GM18511 (cell line): ENCODE data around the gene GRIA1.

Source experiments
- ATAC-seq: cut with Tn5 transposase; IDR thresholded peaks from one replicate; pipeline ENCODE4 v1.9.1; 2021; ENCODE audit warnings: mild to moderate bottlenecking, moderate library complexity; ENCODE audit not compliant: unreplicated experiment

The GRIA1 gene

DNA sequence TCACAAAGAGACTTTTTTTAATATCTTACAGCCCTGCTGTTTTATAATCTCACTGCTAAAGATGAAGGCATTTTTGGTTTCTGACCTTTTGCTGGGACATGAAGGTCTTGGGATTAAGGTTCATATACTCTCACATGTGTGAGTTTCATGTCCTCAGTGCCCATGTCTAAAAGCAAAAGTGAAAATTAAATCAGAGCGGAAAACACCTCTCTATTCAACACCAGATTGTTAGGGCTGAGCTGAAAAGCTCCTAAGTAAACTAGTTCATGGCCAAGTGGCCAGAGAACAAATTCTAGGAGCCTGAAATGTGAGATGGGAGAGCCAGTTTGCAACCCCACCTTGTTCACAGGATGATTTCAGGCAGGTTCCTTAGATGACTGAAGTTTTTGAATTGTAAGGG, 110.9 kb downstream of the GRIA1 start:
- ATAC-seq: peak; percentile 86

DNA sequence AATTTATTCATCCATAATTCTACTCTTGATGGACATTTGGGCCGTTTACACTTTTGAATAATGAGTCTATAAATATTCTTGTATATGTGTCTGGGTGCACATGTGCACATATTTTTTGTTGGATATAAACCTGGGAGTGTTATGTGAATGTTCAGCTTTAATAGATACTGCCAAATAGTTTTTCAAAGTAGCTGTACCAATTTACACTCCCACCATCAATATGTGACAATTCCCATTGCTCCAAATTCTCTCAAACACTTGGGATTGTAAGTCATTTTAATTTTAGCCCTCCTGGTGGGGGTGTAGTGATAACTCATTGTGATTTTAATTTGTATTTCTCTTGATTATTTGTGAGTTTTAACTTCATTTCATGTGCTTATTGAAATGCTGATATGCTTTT, 114.9 kb downstream of the GRIA1 start:
- no peak for ATAC-seq

DNA sequence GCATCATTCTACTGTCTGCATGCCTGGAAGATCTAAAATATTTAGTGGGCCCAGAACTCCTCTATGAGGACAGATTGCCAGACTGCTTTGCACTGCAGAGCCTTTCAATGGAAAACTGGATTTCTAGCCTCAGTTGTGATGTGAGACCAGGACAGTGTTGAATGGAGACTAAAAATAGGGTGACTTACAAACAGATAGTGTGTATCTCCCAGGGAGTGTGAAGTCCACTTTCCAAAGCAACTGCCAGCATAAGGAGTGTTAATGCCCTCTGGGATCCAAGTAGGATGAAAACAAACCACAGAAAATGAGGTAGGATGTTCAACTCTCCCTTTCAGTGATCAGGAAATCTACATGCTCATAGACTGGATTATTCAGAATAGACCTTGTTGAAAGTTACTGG, 119.5 kb downstream of the GRIA1 start:
- no peak for ATAC-seq

DNA sequence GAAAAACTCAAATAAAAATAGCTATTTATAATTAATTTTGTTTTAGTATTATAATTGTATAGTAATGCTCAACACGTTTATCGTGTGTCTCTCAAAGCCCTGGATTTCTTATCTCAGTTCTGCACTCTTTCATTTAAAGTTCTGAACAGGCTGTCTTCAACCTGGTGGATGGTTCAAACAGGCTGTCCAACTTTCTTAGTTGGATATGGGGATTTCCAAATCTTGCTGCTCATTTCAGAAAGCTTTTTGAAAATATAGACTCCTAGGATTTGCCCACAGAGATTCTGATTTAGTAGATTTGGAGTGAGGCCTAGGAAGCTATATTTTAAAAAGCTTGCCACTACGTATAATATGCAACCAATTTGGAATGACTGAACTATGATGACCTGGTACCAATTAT, 120.3 kb downstream of the GRIA1 start:
- ATAC-seq: no peak

DNA sequence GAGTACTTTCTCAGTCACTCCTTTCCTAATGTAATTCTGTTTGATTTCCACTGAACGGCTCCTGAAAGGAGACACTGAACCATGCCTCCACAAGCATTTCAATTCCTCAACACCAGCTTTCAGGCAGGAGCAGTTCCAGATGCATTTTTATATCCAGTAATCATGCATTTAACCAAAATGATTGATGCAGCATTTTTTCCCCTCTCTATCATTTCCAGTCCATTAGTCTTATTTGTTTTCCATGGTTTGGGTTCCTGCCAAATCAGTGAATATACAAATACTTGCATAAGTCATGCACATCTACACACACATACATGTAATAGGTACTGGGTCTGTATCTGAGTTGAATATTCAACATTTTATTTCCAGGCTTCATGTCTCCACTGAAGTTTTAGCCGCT, 122.7 kb downstream of the GRIA1 start:
- no peak for ATAC-seq

DNA sequence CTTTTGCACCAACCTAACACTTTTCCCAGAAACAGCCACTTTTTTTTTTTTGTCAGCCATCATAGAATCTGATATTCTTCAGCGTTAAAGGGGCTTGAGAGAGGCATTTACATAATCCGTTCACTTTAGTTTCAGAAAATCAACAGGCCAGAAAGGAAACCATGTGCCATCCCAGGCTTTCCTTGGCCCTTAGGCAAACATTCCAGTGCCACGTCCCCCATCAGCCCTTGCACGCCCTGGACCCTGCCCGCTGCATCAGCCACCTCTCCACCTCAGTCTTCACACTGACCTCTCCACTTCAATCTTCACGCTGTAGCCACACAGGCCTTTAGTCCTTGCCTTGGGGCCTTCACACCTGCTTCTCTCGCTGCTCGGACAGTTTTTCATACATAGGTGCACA, 123.2 kb downstream of the GRIA1 start:
- ATAC-seq: no peak

DNA sequence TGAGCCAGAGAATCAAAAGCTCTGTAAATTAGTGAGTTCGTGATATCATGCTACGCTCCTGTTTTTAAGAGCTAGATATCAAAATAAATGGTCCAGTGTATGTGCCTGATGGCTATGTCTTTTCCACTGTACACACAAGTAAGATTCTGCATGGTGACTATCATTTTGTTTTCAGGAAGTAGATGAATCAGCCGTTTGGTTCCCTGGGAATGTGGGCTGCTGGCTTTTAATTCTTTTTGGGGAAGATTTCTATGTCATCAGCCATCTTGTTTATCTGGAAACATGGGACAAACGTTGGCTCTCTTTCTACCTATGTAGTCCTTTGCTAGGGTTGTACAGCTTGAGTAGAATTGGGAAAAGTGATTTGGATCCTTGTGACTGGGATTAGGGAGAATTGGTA, 126.7 kb downstream of the GRIA1 start:
- ATAC-seq: no peak

DNA sequence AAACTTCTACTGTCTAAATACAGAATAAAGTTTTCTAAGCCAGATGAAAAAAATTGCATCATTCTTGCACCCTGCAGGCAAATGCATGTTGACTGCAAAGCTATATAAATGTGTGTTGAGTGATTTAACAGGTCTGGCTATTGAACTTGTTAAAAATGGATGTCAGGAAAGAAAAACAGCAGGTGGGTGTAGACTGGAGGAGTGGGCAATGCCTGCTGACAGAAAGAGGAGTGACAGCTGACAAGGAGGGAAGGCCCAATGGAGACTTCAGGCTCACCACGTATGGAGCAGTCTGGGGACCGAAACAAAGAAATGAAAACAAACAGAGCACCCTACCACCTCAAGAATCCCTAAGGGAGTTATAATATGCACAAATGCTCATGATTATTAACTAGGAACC, 127.8 kb downstream of the GRIA1 start:
- ATAC-seq: no peak

DNA sequence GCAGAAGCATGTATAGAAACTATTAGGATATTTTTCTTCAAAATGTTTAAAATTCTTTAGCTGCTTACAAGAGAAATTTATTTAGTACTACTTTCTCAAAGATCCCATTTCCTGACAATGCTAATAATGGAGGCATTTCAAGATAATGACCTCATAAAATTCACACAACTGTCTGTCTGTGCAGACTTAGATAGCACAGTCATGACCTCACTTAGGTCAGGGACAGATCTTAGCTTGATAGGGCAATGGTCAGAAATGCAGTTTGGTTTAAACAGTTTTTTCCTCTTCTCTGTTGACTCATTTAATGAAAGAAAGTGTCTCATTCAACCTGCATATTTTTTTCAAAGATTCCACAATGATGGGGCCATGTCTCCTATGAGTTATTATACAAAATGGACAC, 128.4 kb downstream of the GRIA1 start:
- no peak for ATAC-seq

DNA sequence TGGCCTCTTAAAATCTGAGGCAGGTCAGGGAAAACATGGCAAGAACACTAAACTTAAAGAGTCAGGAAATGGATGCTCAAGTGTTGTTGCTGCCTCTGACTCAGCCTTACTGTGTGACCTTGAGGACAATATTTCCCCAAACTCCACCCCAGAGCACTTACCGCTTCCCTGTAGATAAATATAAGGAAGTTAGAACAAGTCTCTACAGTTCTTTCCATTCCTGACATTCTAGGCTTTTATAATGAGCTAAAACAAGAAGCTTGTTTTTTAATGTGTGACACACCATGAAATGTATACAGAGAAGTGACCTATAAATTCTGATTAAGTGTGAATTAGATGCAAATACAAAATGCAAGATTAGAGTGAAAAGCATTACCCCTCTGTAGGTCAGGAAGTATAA, 129.3 kb downstream of the GRIA1 start:
- ATAC-seq: no peak

DNA sequence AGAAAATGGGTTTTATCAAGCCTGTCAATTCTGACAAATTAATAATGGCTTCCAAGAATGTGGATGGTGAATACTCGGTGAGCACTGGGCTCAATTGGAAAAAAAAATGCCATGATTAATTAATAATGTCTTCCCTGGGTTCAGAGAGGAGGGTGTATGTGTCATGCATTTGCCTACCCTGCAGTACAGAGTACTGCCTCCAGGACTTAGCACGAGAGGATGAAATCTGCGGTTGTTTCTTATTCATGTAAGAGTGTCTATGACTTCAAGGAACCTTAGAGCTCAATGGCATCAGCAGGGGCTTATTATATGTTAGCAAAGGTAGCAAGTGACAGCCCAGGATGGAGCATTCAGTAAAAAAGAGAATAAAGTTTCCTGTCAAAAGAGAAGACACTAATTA, 132.7 kb downstream of the GRIA1 start:
- no peak for ATAC-seq

DNA sequence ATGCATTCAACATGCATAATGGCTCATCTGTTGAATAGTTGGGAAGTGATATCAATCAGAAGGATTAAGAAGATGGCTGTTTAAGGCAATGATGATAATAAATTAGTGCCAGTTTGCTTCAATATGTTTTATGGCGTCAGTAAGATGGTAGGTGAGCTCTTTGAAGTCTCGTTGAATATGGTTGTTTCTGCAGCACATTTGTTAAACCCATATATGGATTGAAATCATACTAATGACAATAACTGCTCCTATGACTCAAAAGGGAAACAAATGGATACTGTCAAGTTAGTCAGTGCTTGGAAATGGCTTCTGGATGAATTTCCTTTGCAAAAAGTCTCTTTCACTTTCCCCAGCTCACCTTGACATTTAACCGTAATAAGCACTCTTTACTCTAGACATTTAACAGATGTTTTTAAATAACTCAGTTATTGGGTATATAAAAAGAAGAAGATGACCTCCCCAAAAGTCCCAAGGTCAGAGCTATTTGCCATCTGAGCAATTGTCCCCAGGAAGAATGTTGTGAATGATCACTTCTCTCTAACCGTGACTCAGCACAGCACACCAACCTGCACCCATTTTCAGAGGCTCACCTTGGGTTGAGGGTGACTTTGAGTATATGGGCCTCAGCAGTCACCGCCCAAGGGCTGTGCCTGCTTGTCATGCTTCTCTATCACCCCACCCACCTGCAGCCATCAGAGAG, 133.4 kb downstream of the GRIA1 start:
- ATAC-seq: no peak

DNA sequence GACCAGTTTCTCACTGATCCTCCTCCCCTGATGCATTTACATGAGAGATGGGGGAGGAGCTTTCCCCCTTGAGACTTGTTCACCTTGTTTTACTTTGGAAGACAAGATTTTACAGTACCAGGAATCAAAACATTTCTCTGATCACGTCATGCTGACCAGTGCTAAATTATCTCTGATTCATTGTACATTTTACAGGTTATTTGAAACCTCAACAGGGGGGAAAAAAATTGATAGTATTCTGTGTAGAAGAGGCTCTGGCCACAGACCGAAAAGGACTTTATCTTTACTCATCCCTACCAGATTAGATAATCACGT, 133.9 kb downstream of the GRIA1 start:
- no peak for ATAC-seq

DNA sequence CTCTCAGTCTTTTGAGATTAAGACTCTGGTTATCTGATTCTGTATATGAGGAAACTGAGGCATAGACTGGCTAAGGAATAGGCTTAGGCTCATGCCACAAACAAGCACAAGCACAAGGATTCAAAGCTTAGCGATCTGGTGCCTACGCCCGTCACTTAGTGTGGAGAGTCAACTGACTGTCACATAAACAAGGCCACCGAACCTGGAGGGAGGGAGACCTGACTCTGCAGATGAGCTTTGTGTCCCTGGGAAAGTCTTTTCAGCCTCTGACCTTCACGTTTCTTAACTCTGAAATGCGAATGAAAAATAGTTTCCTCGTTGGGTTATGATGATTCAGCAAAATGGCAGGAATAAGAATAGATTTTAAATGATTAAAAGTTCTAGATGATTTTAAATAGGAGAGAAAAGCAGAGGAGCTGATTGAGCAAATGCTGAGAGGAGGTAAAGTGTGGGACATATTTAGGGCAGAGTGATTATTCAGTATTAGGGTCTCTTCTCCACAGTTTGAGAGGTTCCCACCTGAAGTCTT, 135.4 kb downstream of the GRIA1 start:
- no peak for ATAC-seq

DNA sequence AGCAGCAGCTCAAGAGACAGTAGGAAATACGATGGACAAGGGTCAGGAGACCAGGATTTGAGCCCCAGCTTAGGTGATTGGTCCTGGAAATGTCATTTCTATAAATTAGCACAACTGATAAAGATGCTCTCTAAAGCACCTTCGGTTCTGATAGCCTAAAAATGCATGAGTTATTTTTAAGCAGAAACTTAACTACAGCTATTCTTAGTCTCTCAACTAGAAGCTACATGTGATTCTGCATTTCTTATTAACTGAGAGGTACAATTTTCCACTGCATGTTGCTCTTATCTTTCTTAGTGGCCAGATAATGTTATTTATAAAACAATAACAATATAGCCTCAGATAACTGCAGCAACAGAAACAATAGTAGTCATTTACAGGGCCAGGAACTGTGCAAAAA, 136.4 kb downstream of the GRIA1 start:
- ATAC-seq: peak; percentile 36

DNA sequence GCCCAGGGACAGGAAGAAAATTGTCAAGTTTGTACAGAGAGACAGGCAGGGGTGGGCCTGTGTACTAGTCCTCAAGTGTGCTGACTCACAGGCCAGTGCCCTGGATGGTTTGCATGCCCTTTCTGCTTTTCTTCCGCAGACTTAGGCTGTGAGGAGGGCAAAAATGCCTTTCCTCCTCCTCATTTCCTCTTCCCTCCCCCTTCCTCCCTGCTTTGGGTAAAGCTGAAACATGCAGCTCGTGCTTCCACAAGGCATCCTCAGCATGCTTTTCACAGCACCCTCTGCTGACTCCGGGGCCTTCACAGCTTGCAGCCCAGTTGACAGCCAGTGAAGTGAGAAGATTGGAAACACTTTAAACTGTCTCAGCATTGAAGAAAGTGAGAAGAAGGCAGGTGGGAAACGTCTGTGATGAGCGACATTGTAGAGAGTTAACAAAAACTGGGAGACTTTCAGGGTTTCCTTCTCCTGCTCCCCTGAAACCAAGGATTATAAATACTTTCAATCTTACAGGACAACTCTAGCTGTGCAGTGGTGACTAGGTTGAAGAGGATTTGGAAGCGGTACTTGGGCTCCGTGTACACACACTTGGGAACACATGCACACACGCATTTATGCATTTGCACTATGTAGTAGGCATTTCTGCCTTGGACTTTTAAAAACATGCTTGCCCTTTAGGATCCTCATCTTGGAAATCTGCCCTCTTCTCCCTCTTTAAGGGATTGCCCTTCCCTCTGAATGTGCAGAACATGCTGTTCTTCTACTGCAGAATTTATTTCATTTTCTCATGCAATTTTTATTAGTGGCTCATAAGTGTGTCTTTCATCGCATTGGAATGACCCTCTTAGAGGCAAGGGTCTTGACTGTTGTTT, 138.8 kb downstream of the GRIA1 start:
- ATAC-seq: no peak

DNA sequence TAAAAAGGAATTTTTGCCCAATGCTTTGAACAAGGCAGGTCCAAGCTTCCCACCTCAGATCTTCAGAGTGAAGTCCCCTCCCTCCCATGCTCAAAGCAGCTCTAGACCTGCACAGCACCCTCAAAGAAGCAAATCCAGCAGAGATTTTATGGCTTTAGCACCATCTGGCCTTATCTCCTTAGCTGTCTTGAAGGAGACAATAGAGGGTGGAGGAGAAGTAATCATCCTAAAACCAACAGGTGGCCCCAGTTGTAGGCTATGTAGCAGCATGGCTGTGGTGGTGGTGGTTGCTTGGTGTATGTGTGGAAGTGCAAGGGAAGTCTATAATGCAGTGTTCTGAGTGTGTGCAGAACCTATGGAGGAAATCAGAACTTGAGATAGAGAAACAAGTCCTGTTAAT, 140.1 kb downstream of the GRIA1 start:
- no peak for ATAC-seq

DNA sequence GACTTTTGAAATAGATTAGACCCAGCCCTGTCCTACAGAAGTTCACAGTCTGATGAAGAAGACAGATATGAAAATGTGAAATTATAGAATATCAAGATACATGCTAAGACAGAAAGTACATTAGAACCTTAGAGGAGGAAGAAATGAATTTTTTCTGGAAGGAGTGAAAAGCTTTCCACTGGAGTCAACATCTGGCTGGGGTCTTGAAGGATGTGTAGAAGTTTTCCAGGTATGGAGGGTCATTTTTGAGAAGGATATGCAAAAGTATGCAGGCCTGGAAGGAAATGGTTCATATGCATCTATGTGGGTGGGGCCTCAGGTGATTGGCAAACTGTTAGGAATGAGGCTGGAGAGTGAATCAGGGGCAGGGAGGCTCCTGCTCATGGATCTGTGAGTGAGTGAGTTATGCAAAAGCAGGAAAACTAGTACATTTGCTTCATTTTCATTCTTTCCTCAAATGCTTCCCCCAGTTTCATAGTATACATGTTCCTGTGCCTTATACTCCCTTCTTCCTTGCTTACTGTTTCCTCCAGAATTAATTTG, 142.3 kb downstream of the GRIA1 start:
- no peak for ATAC-seq

DNA sequence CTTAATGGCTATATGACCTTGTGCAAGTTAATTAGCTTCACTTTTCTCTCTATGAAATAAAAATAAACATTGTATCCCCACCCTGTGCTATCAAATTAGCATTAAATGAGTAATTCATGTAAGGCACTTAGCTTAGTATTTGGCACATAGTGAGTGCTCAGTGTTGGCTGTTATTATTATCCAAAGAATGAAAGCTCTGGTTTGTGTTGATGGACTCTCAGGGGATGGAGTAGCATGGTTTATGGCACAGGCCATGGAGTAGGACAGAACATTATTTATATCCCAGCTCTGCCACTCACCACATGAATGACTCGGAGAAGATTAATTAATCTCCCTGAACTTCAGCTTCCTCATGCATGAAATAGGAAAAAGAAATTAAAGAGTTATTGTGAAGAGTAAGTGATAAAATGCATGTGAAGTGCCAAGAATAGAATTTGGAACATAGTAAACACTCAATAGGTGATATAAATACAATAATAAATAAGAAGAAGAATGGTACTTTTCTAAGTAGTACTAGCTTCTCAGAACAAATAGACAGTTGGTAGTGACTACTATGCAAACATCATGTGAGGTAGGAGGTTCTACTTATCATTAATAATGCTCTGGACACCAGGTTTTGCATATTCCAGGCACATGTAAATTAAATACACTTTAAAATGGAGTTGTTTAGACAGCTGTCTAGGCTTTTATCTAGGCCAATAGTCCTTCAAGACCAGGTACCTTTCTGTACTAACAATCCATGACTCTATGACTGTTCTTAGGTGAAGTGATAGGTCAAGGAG, 146.4 kb downstream of the GRIA1 start:
- no peak for ATAC-seq

DNA sequence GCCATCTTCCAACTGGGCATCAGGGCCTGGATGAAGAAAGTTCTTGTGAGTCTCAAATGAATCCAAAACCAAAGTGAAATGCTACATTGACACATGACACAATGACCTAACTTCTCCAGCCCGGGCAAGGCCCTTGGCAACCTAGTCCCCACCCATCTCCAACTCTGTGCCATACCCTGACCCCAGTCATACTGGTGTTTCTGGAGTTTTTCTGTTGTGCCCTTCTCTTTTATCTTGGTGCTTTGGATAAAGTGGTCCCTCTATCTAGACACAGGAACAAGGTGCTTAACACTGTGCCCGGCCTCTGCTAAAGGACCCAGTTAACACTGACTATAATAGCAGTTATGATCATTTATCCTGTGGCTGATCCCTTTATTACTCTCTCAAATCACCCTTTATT, 149.8 kb downstream of the GRIA1 start:
- no peak for ATAC-seq

DNA sequence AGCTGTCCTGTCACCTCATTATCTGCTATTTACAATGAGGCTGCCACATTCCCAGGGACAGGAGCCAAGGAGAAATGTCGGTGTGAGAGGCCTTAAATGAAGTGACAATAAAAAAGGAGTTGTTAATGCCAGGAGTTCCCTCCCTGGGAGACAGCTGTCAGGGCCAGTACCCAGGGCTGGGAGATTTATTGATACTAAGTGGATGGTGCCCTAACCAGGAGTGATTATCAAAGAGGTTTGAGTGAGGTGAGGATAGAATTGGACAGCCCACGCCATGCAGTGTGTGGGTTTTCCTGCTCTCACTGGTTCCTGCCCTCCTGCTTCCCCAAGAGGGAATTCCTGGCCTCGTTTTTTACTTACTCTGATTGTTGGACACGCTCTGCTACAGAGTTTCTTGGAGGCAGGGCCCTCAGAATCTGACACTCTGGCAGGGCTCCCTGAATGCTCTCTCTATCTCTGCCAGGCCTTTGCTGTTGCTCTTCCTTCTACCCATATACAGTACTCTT, 150.8 kb downstream of the GRIA1 start:
- no peak for ATAC-seq
